SK-N-MC (cell line): ENCODE results near the gene KBTBD7.

Experiments used
- EZH2 ChIP-seq: fragments of 200-600 bp; sonication (generic); IDR thresholded peaks from one replicate; pipeline ENCODE4 v1.6.1; 2017; ENCODE audit warnings: antibody characterized with exemption
- FOXP2 ChIP-seq: optimal IDR thresholded peaks from 2 replicates; pipeline ENCODE3; 2011; ENCODE audit warnings: mild to moderate bottlenecking, moderate library complexity; ENCODE audit not compliant: insufficient read depth; ENCODE audit errors: extremely low read length, control extremely low read depth
- POLR2AphosphoS5 ChIP-seq: IDR thresholded peaks from 2 replicates; pipeline ENCODE4 v1.6.1; 2012; ENCODE audit warnings: mild to moderate bottlenecking, low read depth, low read length, borderline replicate concordance

- TF ChIP-seq POLR2AphosphoS5, result no peak
- no peak for TF ChIP-seq EZH2
- no peak for TF ChIP-seq FOXP2
Measured at GRCh38 chr13:41196620-41197019, 2.3 kb upstream of the KBTBD7 start.
